LNCaP clone FGC (cell line): Measurements from ENCODE around the gene MTR.

Experiments used
- DNase-seq: peaks from one replicate; pipeline ENCODE4 v3.0.0-alpha.2; 2011; ENCODE audit warnings: low read depth
- H3K4me3 ChIP-seq: 2 replicates; pipeline ENCODE4 v1.5.1; 2011; ENCODE audit warnings: mild to moderate bottlenecking, low read depth, low read length, control low read depth
- CTCF ChIP-seq: IDR thresholded peaks from 2 replicates; pipeline ENCODE4 v1.5.1; 2012; ENCODE audit warnings: mild to moderate bottlenecking; ENCODE audit not compliant: control insufficient read depth, insufficient read depth; ENCODE audit errors: extremely low read depth

MTR gene

GRCh38 chr1:236795757-236796667 lies 920 bp downstream of the MTR start:
- H3K4me3 ChIP-seq: peak overlapping the region; percentile 80
- no peak for DNase-seq
- no peak for TF ChIP-seq CTCF

- no peak for DNase-seq
- H3K4me3 ChIP-seq: no peak overlapping the region
- no peak for TF ChIP-seq CTCF
These were observed 3.9 kb downstream of the MTR start for GRCh38 chr1:236799001-236799400.

GRCh38 chr1:236800002-236800620 lies 5.0 kb downstream of the MTR start:
- no peak for TF ChIP-seq CTCF
- no peak for DNase-seq
- no peak overlapping the region for H3K4me3 ChIP-seq

GRCh38 chr1:236800623-236801022 lies 5.5 kb downstream of the MTR start:
- no peak overlapping the region for H3K4me3 ChIP-seq
- no peak for TF ChIP-seq CTCF
- no peak for DNase-seq

- no peak overlapping the region for H3K4me3 ChIP-seq
- DNase-seq: no peak
- no peak for TF ChIP-seq CTCF
These were observed 7.2 kb downstream of the MTR start for GRCh38 chr1:236802264-236802663.

- DNase-seq: no peak
- TF ChIP-seq CTCF: no peak
- H3K4me3 ChIP-seq: no peak overlapping the region
These were observed 11.5 kb downstream of the MTR start for GRCh38 chr1:236806634-236807033.
